HPDE6-E6E7 (cell line): ENCODE data around the gene C17orf67.
"Not testable (repeated sequence)": the region's sequence is repeated elsewhere in the genome, so short reads cannot be mapped to it uniquely, and the experiment has no call there.

Experiments
- DNase-seq: peaks from one replicate; pipeline ENCODE4 v3.0.0; 2011; ENCODE audit warnings: missing footprints; ENCODE audit errors: extremely low spot score

The C17orf67 gene

DNA sequence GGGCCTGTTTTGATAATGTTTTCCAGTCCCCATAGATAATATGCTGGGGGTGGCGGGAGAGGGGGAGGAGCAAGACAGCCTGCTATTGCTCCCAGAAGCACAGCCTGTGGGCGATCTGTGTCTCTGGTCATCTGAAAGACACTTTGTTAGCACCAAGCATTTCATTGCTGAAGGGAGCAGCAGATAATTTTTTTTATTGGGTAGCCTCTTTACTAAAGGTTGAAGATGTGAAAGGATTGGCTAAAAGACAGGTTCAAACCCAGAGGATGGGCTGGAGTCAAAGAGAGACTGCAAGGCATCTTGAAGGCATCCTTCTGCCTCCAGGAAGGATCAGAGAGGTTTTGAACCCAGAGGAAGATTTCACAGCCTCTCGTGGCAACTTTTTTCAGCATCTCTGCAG, 60.6 kb downstream of the C17orf67 start:
- no peak for DNase-seq

- DNase-seq: no peak
These were observed 61.3 kb downstream of the C17orf67 start for GRCh38 chr17:56772442-56772841.

- no peak for DNase-seq
These were observed 61.7 kb downstream of the C17orf67 start for GRCh38 chr17:56771975-56772374.

DNA sequence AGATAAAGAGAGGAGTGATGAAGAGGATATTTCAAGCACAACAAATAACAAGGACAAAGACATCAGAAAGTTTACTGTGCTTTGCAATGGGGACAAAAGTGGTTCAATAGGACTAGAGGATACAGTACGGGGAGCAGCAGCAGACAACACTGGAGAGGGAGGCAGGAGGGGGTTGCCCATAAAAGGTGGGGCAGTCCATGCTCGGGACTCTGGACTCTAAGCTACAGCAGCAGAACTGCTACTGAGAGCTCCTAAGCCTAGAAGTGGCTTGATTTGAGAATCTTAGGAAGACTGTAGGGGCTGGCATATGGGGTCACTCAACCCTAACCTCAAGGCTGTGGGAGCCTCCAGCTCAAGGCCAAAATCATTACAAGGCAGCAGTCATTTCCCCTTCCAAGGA, 62.2 kb downstream of the C17orf67 start:
- no peak for DNase-seq

DNA sequence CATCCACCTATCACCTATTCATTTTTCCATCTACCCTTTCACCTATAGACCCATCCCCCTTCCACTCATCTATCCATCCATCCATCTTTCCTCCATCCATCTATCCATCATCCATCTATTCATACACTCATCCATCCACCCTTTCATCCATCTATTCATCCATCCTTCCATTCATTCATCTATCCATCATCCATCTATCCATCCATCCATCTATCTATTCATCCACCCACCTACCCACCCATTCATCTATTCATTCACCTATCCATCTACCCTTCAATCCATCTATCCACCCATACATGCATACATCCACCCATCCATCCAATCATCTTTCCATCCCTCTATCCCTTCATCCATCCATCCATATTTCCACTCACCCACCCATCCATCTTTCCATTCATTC, 63.3 kb downstream of the C17orf67 start:
- no peak for DNase-seq

DNA sequence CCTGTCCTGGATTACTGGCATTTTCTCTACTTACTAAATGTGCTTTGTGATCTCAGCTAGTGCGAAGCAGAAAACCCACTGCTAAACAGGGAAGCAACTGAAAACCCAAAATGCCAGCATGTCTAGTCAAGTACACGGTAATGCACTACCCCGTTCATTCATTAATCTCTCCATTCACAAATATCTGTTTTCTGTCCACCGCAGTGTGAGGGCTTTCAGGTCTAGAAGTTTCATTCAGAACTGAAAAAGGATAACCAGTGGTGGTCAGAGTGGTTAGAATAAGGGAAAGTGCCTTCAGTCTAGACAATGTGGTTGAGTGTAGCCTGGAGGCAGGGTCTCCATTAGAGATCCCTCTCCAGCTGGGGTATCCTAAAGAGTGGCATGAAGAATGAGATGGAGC, 68.3 kb downstream of the C17orf67 start:
- no peak for DNase-seq

GRCh38 chr17:56762988-56763387, 70.7 kb downstream of the C17orf67 start:
- DNase-seq: no peak

DNA sequence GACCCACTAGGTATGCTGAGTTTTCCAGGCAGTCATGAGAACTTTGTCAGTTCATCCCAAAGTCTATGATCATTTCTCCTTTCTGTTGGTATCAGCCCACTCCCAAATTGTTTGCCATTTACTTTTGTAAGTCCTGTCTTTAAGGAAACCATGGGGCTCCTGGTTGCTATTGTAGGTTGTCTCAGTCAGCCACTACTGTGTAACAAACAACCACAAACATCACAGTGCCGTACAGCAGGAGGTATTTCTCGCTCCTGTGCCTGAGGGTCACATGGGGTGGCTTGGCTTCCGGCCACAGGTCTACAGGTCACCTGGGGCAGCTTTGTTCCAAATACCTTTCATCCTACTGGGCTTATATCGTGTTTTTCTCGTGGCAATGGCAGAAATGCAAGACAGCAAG, 71.6 kb downstream of the C17orf67 start:
- no peak for DNase-seq

- no peak for DNase-seq
These were observed 72.3 kb downstream of the C17orf67 start for GRCh38 chr17:56761387-56761786.

GRCh38 chr17:56757611-56758010, 76.1 kb downstream of the C17orf67 start:
- DNase-seq: not testable (repeated sequence)

DNA sequence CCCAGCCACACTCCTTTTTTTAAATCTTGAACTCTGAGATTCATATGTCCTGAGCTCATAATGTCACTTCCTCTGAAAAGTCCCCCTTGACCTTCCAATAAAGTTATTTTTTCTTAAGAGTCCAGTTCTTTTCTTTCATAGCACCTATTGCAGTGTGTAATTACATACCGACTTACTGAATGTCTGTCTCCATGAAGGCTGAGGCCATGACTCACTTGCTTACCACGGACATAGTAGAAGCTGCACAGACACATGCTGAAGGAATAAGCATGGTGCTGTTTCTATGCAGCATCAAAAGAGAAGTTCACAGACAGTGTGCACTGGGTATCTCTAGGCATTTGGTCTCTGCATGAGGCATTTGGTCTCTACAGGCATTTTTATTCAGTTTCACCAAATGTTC, 77.2 kb downstream of the C17orf67 start:
- DNase-seq: peak; percentile 73

DNA sequence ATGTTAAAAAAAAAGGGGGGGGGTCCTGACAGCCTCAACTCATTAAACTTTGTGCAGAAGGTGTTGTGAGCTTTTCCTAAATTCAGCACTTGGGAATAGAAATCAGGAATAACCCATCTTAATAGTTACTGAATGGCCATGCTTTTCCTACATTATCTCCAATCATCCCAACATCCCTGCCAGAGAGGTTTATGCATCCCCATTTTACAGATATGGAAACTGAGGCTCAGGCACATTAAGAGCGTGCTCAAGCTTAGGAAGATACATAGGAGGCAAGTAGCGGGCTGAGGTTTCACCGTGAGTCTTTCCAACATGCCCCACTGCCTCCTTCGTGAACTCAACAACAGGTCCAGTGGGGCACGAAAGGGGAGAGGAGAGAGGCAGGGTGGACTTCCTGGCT, 78.4 kb downstream of the C17orf67 start:
- no peak for DNase-seq

DNA sequence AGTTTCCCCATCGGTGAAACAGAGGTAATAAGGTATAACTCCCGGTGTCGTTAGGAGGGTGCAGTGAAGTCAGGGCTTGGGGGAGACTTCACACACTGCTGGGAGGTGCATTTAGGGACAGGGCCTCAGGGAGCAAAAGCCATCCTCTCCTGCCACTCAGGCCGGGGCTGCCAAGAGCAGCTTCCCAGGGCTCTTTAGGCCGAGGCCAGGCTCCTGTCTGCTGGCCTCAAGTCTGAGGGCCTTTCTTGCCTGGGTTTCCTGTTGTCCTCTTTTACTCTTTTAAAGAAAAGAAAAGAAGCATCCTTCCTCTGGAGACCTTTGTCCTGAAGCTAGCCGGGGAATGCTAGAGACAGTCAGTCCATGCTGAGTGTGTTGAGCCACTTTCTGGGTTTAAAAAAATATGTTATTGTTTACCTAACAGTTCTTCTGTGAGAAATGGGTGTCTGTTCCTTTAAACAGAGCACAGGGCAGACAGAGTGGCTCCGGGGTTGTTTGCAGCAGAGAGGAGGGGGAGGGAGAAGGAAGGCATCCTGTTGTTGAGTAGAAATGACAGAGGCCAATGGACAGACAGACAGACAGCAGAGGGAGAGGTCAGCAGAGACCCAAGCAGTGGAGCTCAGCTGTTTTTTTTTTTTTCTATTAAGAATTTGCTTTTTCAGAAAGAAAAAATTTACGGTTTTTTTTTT, 79.1 kb downstream of the C17orf67 start:
- DNase-seq: no peak

DNA sequence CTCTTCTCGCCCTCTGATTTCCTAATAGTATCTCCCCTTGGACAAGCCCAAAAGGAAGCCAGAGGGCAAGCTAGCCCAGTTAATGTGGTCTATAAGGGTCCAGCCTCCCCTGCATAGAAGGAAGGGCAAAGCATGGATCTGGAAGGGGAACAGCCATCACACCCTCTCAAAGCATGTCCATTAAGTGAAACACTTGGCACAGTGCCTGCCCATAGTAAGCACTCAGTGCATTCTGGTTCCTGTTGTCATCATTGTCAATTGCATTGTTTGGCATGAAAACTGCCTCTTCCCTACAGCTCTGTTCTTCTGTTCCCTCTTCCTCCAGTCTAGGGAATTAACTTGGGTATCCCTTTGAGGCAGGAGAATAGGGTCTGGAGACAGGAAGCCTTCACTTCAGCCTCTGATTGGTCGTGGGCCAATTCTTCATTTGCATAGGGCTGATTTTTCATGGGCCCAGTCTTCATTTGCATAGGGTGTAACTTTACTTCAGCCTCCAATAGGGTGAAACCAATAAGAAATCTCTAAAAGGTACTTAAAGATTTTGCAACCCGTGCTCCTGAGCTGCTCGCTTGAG, 81.4 kb downstream of the C17orf67 start:
- no peak for DNase-seq

DNA sequence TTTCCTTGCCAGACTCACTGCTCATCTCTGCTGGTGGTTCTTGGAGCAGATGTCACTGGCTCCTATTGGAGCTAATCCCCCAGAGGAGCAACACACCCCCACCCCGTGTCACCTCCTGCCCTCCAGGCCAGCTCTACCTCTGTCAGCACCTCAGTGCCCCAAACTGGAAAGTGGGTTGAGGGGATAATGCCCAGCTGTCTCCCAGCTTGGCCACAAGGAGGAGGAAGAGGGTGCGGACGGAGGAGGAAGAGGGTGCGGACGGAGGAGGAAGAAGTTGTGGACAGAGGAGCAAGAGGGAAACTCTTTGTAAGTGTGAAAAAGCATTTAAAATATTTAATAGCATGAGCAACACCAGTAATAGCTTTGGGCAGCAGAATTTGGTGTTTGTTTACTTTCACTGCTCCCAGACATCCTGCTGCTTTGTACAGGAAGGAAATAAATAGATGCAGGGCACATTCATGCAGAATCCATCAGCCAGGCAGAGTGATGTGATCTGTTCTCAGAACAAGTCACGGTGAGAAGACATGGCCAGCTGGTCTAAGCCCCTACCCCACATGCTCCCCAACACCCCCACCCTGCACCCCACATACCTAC, 82.5 kb downstream of the C17orf67 start:
- DNase-seq: no peak

DNA sequence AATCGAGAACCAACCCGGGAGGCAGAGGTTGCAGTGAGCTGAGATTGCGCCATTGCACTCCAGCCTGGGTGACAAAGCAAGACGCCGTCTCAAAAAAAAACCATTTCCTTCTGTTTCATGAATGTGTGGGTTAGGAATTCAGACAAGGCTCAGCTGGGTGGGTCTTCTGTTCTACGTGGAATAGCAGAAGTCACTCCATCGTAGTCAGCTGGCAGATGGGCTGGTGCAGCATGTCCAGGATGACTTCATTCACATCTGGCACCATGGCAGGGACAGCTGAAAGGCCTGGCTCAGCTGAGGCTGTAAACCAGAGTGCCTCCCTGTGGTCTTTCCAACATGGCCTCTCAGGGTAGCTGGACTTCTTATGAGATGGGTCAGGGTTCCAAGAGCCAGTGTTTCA, 89.0 kb downstream of the C17orf67 start:
- no peak for DNase-seq

DNA sequence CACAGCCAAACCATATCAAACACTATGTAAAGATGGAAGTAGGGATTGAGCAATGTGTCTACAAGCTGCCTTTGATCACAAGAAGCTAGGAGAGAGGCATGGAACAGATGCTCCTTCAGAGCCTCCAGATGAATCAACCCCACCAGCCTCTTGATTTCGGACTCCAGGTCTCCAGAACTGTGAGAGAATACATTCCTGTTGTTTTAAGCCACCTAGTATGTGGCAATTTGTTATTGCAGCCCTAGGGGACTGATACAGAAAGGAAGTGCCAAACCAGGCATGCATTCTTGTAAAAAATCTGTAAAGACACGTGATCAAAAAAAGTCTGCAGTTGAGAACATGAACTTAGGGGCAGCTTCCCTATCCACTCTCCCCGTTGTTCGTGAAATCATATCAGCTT, 91.1 kb downstream of the C17orf67 start:
- no peak for DNase-seq
